PC-9 (cell line): ENCODE results near the gene PDE4D. TPM values are rescaled to one million over a fixed set of nuclear protein-coding genes. Genes with fewer than 3 reads are reported as not detected.
A peak's percentile ranks its signal among the peaks of the same experiment; 100 is the strongest.

Experiments
- BruUV-seq: library from RNA; stranded (reverse); fragments of 400-500 nt; replicated peaks from 2 replicates; lab custom pipeline; 2021; lab: Mats Ljungman, UMichigan
- CTCF ChIA-PET: fragments of 300-600 bp; sonication (Branson Sonifier 250); formaldehyde crosslinking; loops from one replicate; lab custom pipeline; 2022; ENCODE audit warnings: antibody characterized with exemption; lab: Charles Lee
- POLR2A ChIA-PET: fragments of 300-600 bp; sonication (Branson Sonifier 250); formaldehyde crosslinking; loops from one replicate; lab custom pipeline; 2022; ENCODE audit warnings: antibody characterized with exemption; ENCODE audit not compliant: unreplicated experiment; lab: Charles Lee
- DNase-seq, 2 experiments: peaks; one replicate each; pipeline versions ENCODE4 v3.0.0 to v3.0.0-alpha.2; 2015 to 2022; ENCODE audit warnings: mixed read lengths in 1 of 2
- H2AFZ ChIP-seq: fragments of 200-600 bp; sonication (generic); 2 replicates; pipeline ENCODE4 v1.8.1; 2017; ENCODE audit warnings: antibody characterized with exemption
- H3F3A ChIP-seq: fragments of 200-600 bp; sonication (generic); 2 replicates; pipeline ENCODE4 v1.8.1; 2017; ENCODE audit warnings: antibody characterized with exemption, mild to moderate bottlenecking, low read depth; ENCODE audit not compliant: insufficient read depth
- H3K27ac ChIP-seq: fragments of 200-600 bp; sonication (generic); 2 replicates; pipeline ENCODE4 v1.6.1; 2016; ENCODE audit warnings: mixed run types
- H3K27me3 ChIP-seq: fragments of 200-600 bp; sonication (generic); 2 replicates; pipeline ENCODE4 v1.6.1; 2016; ENCODE audit warnings: low read depth, mixed run types; ENCODE audit not compliant: insufficient read depth
- H3K36me3 ChIP-seq: fragments of 200-600 bp; sonication (generic); 2 replicates; pipeline ENCODE4 v1.6.1; 2016; ENCODE audit warnings: low read depth, mixed run types
- H3K4me1 ChIP-seq: fragments of 200-600 bp; sonication (generic); replicated peaks from 2 replicates; pipeline ENCODE4 v1.6.1; 2016; ENCODE audit warnings: mixed run types; ENCODE audit not compliant: insufficient read depth
- H3K4me2 ChIP-seq: fragments of 200-600 bp; sonication (generic); 2 replicates; pipeline ENCODE4 v1.6.1; 2017; ENCODE audit warnings: mixed run types
- H3K4me3 ChIP-seq: fragments of 200-600 bp; sonication (generic); 2 replicates; pipeline ENCODE4 v1.6.1; 2016; ENCODE audit warnings: mixed run types
- H3K79me2 ChIP-seq: fragments of 200-600 bp; sonication (generic); 2 replicates; pipeline ENCODE4 v1.6.1; 2017; ENCODE audit warnings: low read depth, mixed run types
- H3K9me2 ChIP-seq: fragments of 200-600 bp; sonication (generic); 2 replicates; pipeline ENCODE4 v1.8.1; 2017; ENCODE audit warnings: mild to moderate bottlenecking; ENCODE audit not compliant: insufficient read depth
- H3K9me3 ChIP-seq: fragments of 200-600 bp; sonication (generic); 2 replicates; pipeline ENCODE4 v1.8.1; 2016; ENCODE audit warnings: low read depth; ENCODE audit not compliant: insufficient read depth
- H4K20me1 ChIP-seq: fragments of 200-600 bp; sonication (generic); 2 replicates; pipeline ENCODE4 v1.8.1; 2017; ENCODE audit not compliant: insufficient read depth
- CTCF ChIP-seq: fragments of 200-600 bp; sonication (generic); conservative IDR thresholded peaks from 2 replicates; pipeline ENCODE4 v1.6.1; 2017; ENCODE audit warnings: mixed run types, antibody characterized with exemption, mild to moderate bottlenecking, moderate library complexity
- EZH2 ChIP-seq: fragments of 200-600 bp; sonication (generic); IDR thresholded peaks from 2 replicates; pipeline ENCODE4 v1.8.0; 2017; ENCODE audit warnings: antibody characterized with exemption, low read depth
- intact Hi-C: fragments of 100-400 bp; cut with micrococcal nuclease; formaldehyde crosslinking; loops from one replicate; pipeline ENCODE4 v1.10.0; 2022; ENCODE audit not compliant: unreplicated experiment
- total RNA-seq: library from RNA; stranded (reverse); gene quantifications from 2 replicates; pipeline ENCODE4 v1.2.3, GENCODE V29; 2021

PDE4D gene
- total RNA-seq, 1 experiment from 2014 or later = 9.8 TPM

- no peaks in the 10 kb centered on the region for H3K9me2 ChIP-seq
- H3K4me1 ChIP-seq = no peaks in the 10 kb centered on the region
- intact Hi-C loops = no loop called here
- no peaks in the 10 kb centered on the region for H3K36me3 ChIP-seq
- H3K9me3 ChIP-seq = no peaks in the 10 kb centered on the region
- no peak overlapping the region for H2AFZ ChIP-seq
- DNase-seq = no peak
- BruUV-seq = no TSS peak
- no peak overlapping the region for H3K4me2 ChIP-seq
- no peak for TF ChIP-seq CTCF
- no peak for TF ChIP-seq EZH2
- no peaks in the 10 kb centered on the region for H3K79me2 ChIP-seq
- H3K27me3 ChIP-seq = no peaks in the 10 kb centered on the region
- POLR2A ChIA-PET = no interaction called here
- no peaks in the 10 kb centered on the region for H4K20me1 ChIP-seq
- H3F3A ChIP-seq = no peaks in the 10 kb centered on the region
- no peak overlapping the region for H3K4me3 ChIP-seq
- CTCF ChIA-PET = interaction anchor here (0.7 to 0.8 kb wide), 2 partner anchors 124 to 139 kb away, joined by 3 to 21 read pairs; no protein-coding TSS in a partner anchor
- H3K27ac ChIP-seq = no peak overlapping the region
These were observed 556.3 kb downstream of the PDE4D start for GRCh38 chr5:59337240-59337639.

GRCh38 chr5:59335544-59335943 lies 558.0 kb downstream of the PDE4D start:
- no peak overlapping the region for H3K27ac ChIP-seq
- H2AFZ ChIP-seq = no peak overlapping the region
- ChIA-PET POLR2A (no interaction called here), CTCF (interaction anchor here (0.7 kb wide), 1 partner anchor 841 kb away, joined by 4 read pairs; no protein-coding TSS in a partner anchor)
- H3K9me2 ChIP-seq = no peaks in the 10 kb centered on the region
- H3K4me1 ChIP-seq = no peaks in the 10 kb centered on the region
- no peak overlapping the region for H3K4me2 ChIP-seq
- H3K4me3 ChIP-seq = no peak overlapping the region
- H3K36me3 ChIP-seq = no peaks in the 10 kb centered on the region
- H3K79me2 ChIP-seq = no peaks in the 10 kb centered on the region
- H3F3A ChIP-seq = no peaks in the 10 kb centered on the region
- H4K20me1 ChIP-seq = no peaks in the 10 kb centered on the region
- no TSS peak for BruUV-seq
- TF ChIP-seq CTCF (peak; percentile 29; the same call in 1 of the 2 replicates), EZH2 (no peak)
- no peaks in the 10 kb centered on the region for H3K9me3 ChIP-seq
- no peak for DNase-seq
- H3K27me3 ChIP-seq = no peaks in the 10 kb centered on the region
- intact Hi-C loops = no loop called here

- H3K9me2 ChIP-seq = no peaks in the 10 kb centered on the region
- H3K36me3 ChIP-seq = no peaks in the 10 kb centered on the region
- H4K20me1 ChIP-seq = no peaks in the 10 kb centered on the region
- intact Hi-C loops = no loop called here
- no peak overlapping the region for H2AFZ ChIP-seq
- ChIA-PET POLR2A (no interaction called here), CTCF (no interaction called here)
- no peak overlapping the region for H3K4me2 ChIP-seq
- no peak overlapping the region for H3K27ac ChIP-seq
- H3K27me3 ChIP-seq = no peaks in the 10 kb centered on the region
- TF ChIP-seq CTCF (no peak), EZH2 (no peak)
- no peaks in the 10 kb centered on the region for H3F3A ChIP-seq
- no peaks in the 10 kb centered on the region for H3K79me2 ChIP-seq
- BruUV-seq = no TSS peak
- H3K9me3 ChIP-seq = no peaks in the 10 kb centered on the region
- H3K4me3 ChIP-seq = no peak overlapping the region
- no peak for DNase-seq
- no peaks in the 10 kb centered on the region for H3K4me1 ChIP-seq
These were observed 560.1 kb downstream of the PDE4D start for GRCh38 chr5:59333416-59333815.
